HEK293 (cell line): ENCODE measurements around the gene GTPBP10.

Experiments
- CTCF ChIA-PET: fragments of 350-600 bp; formaldehyde crosslinking; extraction: SDS; loops from one replicate; lab custom pipeline; 2021; ENCODE audit warnings: antibody characterized with exemption; lab: Yijun Ruan, JAX
- POLR2A ChIA-PET: fragments of 300-600 bp; formaldehyde crosslinking; extraction: SDS; loops from one replicate; lab custom pipeline; 2020; ENCODE audit warnings: antibody characterized with exemption, inconsistent platforms; lab: Yijun Ruan, JAX
- H3K27ac ChIP-seq: fragments of 200-500 bp; sonication (Bioruptor generic); 2 replicates; pipeline ENCODE4 v1.5.1; 2014; ENCODE audit warnings: low read depth, low read length, control low read depth, inconsistent platforms; ENCODE audit errors: extremely low read depth
- H3K36me3 ChIP-seq, 2 experiments: fragments of 200-500 bp in 1 of 2; sonication (Bioruptor generic) in 1 of 2; 1 replicate in 1 of 2; 2 replicates in 1 of 2; pipeline ENCODE4 v1.5.1; 2014 to 2017; ENCODE audit warnings: inconsistent platforms in 2 of 2, low read length in 2 of 2; ENCODE audit not compliant: control insufficient read depth in 2 of 2, insufficient read depth in 1 of 2
- H3K4me1 ChIP-seq: fragments of 200-500 bp; sonication (Bioruptor generic); 2 replicates; pipeline ENCODE4 v1.5.1; 2014; ENCODE audit warnings: mild to moderate bottlenecking, low read length, inconsistent platforms; ENCODE audit not compliant: control insufficient read depth, insufficient read depth
- H3K4me3 ChIP-seq: 2 replicates; pipeline ENCODE4 v1.5.1; 2011; ENCODE audit warnings: low read depth, mild to moderate bottlenecking, control low read depth, low read length, moderate library complexity
- H3K9me3 ChIP-seq: fragments of 200-500 bp; sonication (Bioruptor generic); 2 replicates; pipeline ENCODE4 v1.5.1; 2014; ENCODE audit warnings: low read depth, low read length, inconsistent platforms; ENCODE audit not compliant: control insufficient read depth, insufficient read depth
- GLI4 ChIP-seq: fragments of 450-650 bp; formaldehyde crosslinking; IDR thresholded peaks from 2 replicates; pipeline ENCODE4 v1.5.1; 2016; ENCODE audit warnings: missing biosample characterization, missing genetic modification characterization
- REPIN1 ChIP-seq: fragments of 450-650 bp; formaldehyde crosslinking; IDR thresholded peaks from 2 replicates; pipeline ENCODE4 v1.5.1; 2017; ENCODE audit warnings: missing biosample characterization, missing genetic modification characterization, low read depth
- ZBTB20 ChIP-seq: fragments of 450-650 bp; formaldehyde crosslinking; IDR thresholded peaks from 2 replicates; pipeline ENCODE4 v1.5.1; 2016; ENCODE audit warnings: missing biosample characterization, missing genetic modification characterization
- ZBTB21 ChIP-seq: fragments of 450-650 bp; formaldehyde crosslinking; IDR thresholded peaks from 2 replicates; pipeline ENCODE4 v1.5.1; 2017; ENCODE audit warnings: missing biosample characterization, missing genetic modification characterization
- ZBTB7A ChIP-seq: fragments of 450-650 bp; formaldehyde crosslinking; IDR thresholded peaks from 2 replicates; pipeline ENCODE4 v1.5.1; 2016; ENCODE audit warnings: low read depth, missing biosample characterization, missing genetic modification characterization
- ZFP37 ChIP-seq: fragments of 450-650 bp; formaldehyde crosslinking; IDR thresholded peaks from 2 replicates; pipeline ENCODE4 v1.5.1; 2016; ENCODE audit warnings: missing biosample characterization, missing genetic modification characterization
- ZNF24 ChIP-seq: fragments of 450-650 bp; formaldehyde crosslinking; IDR thresholded peaks from 2 replicates; pipeline ENCODE4 v1.5.1; 2016; ENCODE audit warnings: missing biosample characterization, missing genetic modification characterization
- ZNF274 ChIP-seq, 2 experiments: fragments of 200-500 bp in 1 of 2; fragments of 450-650 bp in 1 of 2; sonication (Bioruptor generic) in 1 of 2; formaldehyde crosslinking in 1 of 2; IDR thresholded peaks; 2 replicates each; pipeline versions ENCODE4 v1.5.1 to v1.6.1; 2014 to 2016; ENCODE audit warnings: borderline replicate concordance in 1 of 2, inconsistent platforms in 1 of 2, low read length in 1 of 2, missing biosample characterization in 1 of 2, missing genetic modification characterization in 1 of 2
- ZNF555 ChIP-seq: fragments of 450-650 bp; formaldehyde crosslinking; conservative IDR thresholded peaks from 2 replicates; pipeline ENCODE4 v1.5.1; 2017; ENCODE audit warnings: missing biosample characterization, mild to moderate bottlenecking, missing genetic modification characterization, inconsistent platforms
- ZNF585B ChIP-seq: fragments of 450-650 bp; formaldehyde crosslinking; IDR thresholded peaks from 2 replicates; pipeline ENCODE4 v1.5.1; 2016; ENCODE audit warnings: missing biosample characterization, missing genetic modification characterization
- ZNF624 ChIP-seq: fragments of 450-650 bp; formaldehyde crosslinking; IDR thresholded peaks from 2 replicates; pipeline ENCODE4 v1.5.1; 2017; ENCODE audit warnings: missing biosample characterization, missing genetic modification characterization
- ZXDB ChIP-seq: fragments of 450-650 bp; formaldehyde crosslinking; IDR thresholded peaks from 2 replicates; pipeline ENCODE4 v1.5.1; 2016; ENCODE audit warnings: missing biosample characterization, missing genetic modification characterization
- TF ChIP-seq, protein P1 (sequence below): fragments of 450-650 bp; formaldehyde crosslinking; IDR thresholded peaks from 2 replicates; pipeline ENCODE4 v1.5.1; 2016; ENCODE audit warnings: missing biosample characterization, missing genetic modification characterization, low read depth
- TF ChIP-seq, protein P2 (sequence below): fragments of 450-650 bp; formaldehyde crosslinking; conservative IDR thresholded peaks from 2 replicates; pipeline ENCODE4 v1.5.1; 2016; ENCODE audit warnings: low read depth, missing biosample characterization, missing genetic modification characterization
- TF ChIP-seq, protein P3 (sequence below): fragments of 450-650 bp; IDR thresholded peaks from 2 replicates; pipeline ENCODE4 v1.5.1; 2018; ENCODE audit warnings: missing biosample characterization, mild to moderate bottlenecking, missing genetic modification characterization

The GTPBP10 gene

DNA sequence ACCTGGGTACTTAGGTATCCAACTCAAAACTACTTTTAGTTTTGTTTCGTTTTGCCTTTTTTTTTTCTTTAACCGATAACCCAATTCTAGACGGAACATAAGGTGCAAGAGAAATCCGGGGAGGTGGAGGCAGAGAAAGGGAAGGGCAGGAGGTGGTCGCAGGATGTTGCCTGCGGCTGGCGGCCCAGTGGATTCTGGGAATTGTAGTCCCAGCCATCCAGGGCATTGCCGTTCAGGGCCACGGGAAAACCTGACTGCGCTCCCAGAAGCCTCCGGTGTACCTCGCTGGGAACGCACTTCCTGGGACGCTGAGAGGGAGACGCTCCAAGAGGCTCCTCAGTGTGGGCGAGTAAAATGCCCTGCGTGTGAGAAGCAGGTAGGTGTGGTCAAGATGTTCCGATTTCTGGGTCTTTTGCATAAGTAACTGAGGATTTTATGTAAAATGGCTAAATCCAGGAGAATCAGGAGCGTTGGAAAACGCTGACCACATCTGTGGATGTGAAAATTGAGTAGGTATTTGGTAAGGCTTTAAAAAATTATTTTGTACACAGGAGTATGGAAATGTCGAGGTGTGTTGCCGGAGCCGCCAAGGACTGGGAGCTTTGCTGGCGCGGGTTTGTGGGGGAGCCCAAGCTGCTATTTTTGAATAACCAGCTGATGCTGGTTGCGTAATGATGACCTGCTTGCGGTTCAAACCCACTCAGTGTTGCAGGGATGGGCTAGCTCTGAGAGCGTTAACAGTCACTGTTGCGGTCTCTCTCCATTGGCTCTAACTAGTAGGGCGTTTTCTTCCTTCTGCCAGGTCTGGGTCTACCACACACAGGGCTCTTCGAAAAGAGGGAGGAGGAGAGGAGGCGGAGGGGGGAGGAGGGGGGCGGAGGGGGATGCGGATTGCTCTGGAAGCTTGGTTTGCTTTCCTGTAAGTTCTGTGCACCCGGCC is 56.9 kb downstream of the GTPBP10 start, which contains the start of gene CLDN12 (continued):
- TF ChIP-seq ZNF585B (tag by site-specific recombination) (no peak), ZNF624 (tag by site-specific recombination) (no peak), REPIN1 (tag by site-specific recombination) (no peak), GLI4 (tag by site-specific recombination) (no peak)
- TF ChIP-seq, all 188 proteins: peak for 32

DNA sequence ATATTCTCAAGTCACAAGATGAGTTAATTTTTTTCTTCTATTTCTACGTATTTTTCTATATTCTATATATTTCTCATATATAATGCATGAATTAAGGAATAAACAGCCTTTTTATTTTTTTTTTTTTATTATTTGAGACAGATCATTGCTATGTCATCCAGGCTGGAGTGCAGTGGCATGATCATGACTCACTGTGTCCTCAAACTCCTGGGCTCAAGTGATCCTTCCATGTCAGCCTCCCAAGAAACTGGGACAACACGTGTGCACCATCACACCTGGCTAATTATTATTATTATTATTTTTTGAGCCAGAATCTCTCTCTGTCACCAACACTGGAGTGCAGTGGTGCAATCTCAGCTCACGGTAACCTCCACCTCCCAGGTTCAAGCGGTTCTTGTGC is 58.3 kb downstream of the GTPBP10 start:
- H3K4me3 ChIP-seq, result no peak overlapping the region
- POLR2A ChIA-PET, result no interaction called here

DNA sequence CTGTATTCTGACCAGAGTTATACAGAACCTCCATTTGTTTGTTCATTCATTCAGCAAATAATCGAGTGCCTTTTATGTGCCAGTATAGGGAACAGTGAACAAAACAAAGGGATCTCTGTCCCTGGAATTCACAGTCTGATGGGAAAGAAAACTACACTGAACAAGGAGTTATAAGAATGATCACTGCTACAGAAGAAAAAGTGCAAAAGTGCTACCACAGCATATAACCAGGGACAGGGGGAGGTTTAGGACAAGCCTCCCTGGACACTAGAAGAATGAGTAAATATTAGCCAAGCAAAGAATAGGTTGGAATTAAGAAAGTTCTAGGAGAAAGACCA is 60.9 kb downstream of the GTPBP10 start:
- ChIA-PET POLR2A (no interaction called here), CTCF (no interaction called here)
- H3K36me3 ChIP-seq, result peaks cover 13 to 41% of the 10 kb centered on the region in 2 experiments; a peak in 2 of 3 replicates
- H3K4me1 ChIP-seq, result no peaks in the 10 kb centered on the region; the same call in 1 of the 2 replicates
- H3K27ac ChIP-seq, result no peak overlapping the region
- H3K9me3 ChIP-seq, result no peaks in the 10 kb centered on the region
- TF ChIP-seq ZNF24 (tag by site-specific recombination) (no peak), ZXDB (tag by site-specific recombination) (no peak), ZFP37 (no peak)
- TF ChIP-seq, protein P1, sequence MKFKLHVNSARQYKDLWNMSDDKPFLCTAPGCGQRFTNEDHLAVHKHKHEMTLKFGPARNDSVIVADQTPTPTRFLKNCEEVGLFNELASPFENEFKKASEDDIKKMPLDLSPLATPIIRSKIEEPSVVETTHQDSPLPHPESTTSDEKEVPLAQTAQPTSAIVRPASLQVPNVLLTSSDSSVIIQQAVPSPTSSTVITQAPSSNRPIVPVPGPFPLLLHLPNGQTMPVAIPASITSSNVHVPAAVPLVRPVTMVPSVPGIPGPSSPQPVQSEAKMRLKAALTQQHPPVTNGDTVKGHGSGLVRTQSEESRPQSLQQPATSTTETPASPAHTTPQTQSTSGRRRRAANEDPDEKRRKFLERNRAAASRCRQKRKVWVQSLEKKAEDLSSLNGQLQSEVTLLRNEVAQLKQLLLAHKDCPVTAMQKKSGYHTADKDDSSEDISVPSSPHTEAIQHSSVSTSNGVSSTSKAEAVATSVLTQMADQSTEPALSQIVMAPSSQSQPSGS (tag by site-specific recombination), result no peak
- H3K4me3 ChIP-seq, result no peak overlapping the region

More for the DNA sequence above, 58.3 kb downstream of the GTPBP10 start:
- Histone ChIP-seq H3K9me3 (no peaks in the 10 kb centered on the region), H3K36me3 (peaks cover 13 to 33% of the 10 kb centered on the region in 2 experiments; a peak in 2 of 3 replicates), H3K4me1 (no peaks in the 10 kb centered on the region; the same call in 1 of the 2 replicates), H3K27ac (no peak overlapping the region)
- TF ChIP-seq ZNF555, result no peak
- TF ChIP-seq ZNF274 (IDR thresholded peaks at IDR 0.05; ENCODE audit: low read length), result no peak
- TF ChIP-seq ZNF274 (tag by site-specific recombination; IDR thresholded peaks at IDR 0.05; ENCODE audit: borderline replicate concordance), result no peak
- CTCF ChIA-PET, result no interaction called here

DNA sequence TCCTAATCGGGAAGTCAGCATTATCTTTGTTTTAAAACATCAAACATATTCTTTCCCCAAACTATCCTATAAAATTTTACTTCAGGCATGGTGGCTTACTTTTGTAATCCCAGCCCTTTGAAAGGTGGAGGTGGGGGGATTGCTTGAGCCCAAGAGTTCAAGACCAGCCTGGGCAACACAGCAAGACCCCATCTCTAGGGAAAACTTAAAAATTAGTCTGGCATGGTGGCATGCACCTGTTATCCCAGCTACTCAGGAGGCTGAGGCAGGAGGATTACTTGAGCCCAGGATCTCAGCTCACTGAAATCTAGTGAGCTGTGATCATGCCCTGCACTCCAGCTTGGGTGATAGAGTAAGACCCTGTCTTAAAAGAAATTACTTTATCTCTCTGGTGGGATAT is 61.6 kb downstream of the GTPBP10 start:
- no peak overlapping the region for H3K4me3 ChIP-seq
- no peaks in the 10 kb centered on the region; the same call in 1 of the 2 replicates for H3K4me1 ChIP-seq
- H3K36me3 ChIP-seq, result peaks cover 13 to 48% of the 10 kb centered on the region in 2 experiments
- no peaks in the 10 kb centered on the region for H3K9me3 ChIP-seq
- ChIA-PET CTCF (interaction anchor here (1.2 kb wide), 1 partner anchor 47 kb away, joined by 4 read pairs; no protein-coding TSS in a partner anchor), POLR2A (no interaction called here)
- no peak overlapping the region for H3K27ac ChIP-seq
- no peak for TF ChIP-seq ZBTB7A

DNA sequence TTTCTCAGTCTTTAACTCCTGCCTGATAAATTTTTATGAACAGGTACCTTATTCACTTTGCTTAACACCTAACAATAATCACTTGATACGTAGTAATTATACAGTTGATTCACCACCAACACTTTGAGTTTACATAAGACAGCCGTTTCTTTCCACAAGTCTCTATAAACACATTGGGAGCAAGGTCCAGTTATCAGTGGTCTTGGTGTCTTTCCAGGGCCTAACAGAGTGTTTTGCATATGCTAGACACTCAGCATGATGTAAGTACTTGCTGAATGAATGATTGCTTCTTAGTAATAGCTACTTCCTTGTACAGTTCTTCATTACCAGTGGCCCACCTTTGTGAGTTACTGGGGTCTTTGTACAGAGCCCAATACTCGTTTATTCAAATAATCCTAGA is 63.2 kb downstream of the GTPBP10 start:
- CTCF ChIA-PET, result interaction anchor here (1.0 kb wide), 1 partner anchor 246 kb away, joined by 3 read pairs; no protein-coding TSS in a partner anchor
- H3K4me3 ChIP-seq, result no peak overlapping the region
- H3K4me1 ChIP-seq, result no peaks in the 10 kb centered on the region
- POLR2A ChIA-PET, result no interaction called here
- H3K9me3 ChIP-seq, result no peaks in the 10 kb centered on the region
- H3K27ac ChIP-seq, result no peak overlapping the region
- H3K36me3 ChIP-seq, result peaks cover 17 to 54% of the 10 kb centered on the region in 2 experiments
- TF ChIP-seq, protein P2, sequence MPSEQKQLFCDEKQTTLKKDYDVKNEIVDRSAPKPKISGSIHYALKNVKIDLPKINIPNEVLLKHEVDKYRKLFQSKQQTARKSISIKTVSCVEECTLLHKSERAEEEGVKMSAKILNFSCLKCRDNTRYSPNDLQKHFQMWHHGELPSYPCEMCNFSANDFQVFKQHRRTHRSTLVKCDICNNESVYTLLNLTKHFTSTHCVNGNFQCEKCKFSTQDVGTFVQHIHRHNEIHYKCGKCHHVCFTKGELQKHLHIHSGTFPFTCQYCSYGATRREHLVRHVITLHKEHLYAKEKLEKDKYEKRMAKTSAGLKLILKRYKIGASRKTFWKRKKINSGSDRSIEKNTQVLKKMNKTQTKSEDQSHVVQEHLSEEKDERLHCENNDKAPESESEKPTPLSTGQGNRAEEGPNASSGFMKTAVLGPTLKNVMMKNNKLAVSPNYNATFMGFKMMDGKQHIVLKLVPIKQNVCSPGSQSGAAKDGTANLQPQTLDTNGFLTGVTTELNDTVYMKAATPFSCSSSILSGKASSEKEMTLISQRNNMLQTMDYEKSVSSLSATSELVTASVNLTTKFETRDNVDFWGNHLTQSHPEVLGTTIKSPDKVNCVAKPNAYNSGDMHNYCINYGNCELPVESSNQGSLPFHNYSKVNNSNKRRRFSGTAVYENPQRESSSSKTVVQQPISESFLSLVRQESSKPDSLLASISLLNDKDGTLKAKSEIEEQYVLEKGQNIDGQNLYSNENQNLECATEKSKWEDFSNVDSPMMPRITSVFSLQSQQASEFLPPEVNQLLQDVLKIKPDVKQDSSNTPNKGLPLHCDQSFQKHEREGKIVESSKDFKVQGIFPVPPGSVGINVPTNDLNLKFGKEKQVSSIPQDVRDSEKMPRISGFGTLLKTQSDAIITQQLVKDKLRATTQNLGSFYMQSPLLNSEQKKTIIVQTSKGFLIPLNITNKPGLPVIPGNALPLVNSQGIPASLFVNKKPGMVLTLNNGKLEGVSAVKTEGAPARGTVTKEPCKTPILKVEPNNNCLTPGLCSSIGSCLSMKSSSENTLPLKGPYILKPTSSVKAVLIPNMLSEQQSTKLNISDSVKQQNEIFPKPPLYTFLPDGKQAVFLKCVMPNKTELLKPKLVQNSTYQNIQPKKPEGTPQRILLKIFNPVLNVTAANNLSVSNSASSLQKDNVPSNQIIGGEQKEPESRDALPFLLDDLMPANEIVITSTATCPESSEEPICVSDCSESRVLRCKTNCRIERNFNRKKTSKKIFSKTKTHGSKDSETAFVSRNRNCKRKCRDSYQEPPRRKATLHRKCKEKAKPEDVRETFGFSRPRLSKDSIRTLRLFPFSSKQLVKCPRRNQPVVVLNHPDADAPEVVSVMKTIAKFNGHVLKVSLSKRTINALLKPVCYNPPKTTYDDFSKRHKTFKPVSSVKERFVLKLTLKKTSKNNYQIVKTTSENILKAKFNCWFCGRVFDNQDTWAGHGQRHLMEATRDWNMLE, result no peak
- TF ChIP-seq, protein P3, sequence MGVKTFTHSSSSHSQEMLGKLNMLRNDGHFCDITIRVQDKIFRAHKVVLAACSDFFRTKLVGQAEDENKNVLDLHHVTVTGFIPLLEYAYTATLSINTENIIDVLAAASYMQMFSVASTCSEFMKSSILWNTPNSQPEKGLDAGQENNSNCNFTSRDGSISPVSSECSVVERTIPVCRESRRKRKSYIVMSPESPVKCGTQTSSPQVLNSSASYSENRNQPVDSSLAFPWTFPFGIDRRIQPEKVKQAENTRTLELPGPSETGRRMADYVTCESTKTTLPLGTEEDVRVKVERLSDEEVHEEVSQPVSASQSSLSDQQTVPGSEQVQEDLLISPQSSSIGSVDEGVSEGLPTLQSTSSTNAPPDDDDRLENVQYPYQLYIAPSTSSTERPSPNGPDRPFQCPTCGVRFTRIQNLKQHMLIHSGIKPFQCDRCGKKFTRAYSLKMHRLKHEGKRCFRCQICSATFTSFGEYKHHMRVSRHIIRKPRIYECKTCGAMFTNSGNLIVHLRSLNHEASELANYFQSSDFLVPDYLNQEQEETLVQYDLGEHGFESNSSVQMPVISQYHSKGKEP (tag by site-specific recombination), result no peak
- TF ChIP-seq ZXDB (tag by site-specific recombination) (no peak), ZBTB21 (tag by site-specific recombination) (no peak), ZBTB20 (tag by site-specific recombination) (no peak), ZNF624 (tag by site-specific recombination) (no peak)
